ENCODE results near the gene CCDC8.
"Not testable (repeated sequence)": the region's sequence is repeated elsewhere in the genome, so short reads cannot be mapped to it uniquely, and the experiment has no call there.

CCDC8 gene

DNA sequence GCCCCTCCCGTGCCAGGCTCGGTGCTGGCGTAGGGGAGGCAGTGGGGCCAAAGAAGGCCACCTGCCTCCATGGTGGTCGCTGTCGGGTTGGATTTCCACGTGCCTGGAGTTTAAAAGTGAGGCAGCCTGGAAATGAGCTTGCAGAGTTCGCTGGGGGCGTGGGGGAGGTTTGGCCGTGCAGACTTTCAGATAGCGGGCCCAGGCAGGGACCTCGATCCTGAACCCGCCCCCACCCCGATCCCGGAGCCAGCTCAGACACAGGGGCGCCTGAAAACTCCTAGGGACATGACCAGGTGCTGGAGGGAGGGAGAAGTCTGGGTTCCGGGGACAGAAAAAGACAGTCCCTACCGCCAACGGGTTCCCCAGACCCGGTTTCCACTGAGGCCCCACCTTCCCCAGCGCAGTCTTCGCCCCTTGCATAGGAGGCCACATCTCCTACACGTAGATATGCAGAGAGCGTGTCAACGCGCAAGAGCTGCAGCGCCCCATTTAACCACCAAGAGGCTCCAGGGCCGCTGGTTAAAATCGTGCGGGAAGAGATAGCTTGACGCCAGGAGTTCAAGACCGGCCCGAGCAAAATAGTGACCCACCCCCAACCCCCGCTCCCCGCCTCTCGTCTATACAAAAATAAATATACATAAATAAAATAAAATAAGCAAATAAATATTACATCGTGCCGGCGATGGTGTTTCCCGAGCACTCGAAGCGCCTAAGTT lies 8.5 kb downstream of the CCDC8 start:
- DNase-seq (ENCODE audit: low read depth) = no peak

GRCh38 chr19:46404055-46404752 lies 9.2 kb downstream of the CCDC8 start:
- DNase-seq (ENCODE audit: low read depth) = no peak

DNA sequence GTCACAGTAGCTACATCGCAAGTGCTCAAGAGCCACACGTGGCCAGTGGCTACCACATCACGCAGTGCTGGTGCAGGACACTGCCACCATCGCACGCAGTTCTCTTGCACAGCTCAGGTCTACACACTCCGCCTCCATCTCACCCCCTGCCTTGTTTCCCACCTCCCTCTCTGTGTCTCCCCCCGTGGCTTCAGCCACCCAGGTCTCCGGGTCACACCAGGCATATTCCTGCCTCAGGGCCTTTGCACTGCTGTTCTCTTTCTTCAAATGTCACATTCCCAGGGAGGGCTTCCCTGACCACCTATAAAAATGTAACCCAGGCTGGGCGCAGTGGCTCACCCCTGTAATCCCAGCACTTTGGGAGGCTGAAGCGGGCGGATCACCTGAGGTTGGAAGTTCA lies 10.6 kb downstream of the CCDC8 start:
- DNase-seq (ENCODE audit: low read depth) = no peak

- DNase-seq (ENCODE audit: low read depth) = not testable (repeated sequence)
Measured at GRCh38 chr19:46397801-46398479, 15.4 kb downstream of the CCDC8 start.

DNA sequence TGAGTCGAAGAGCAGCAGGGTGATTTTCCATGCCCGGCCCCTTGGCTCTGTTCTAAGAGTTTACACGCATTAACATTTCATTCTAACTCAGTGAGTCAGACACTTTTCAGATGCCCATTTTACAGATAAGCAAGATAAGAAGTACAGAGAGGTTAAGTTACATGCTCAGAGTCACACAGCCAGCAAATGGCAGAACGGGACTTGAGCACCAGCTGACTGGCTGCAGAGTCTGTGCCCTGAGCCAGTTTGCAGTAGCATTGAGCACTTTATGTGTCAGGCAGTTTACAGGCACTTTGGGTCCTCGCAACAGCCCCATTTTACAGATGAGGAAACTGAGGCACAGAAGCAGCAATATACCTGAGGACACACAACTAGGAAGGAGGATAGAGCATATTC lies 19.0 kb downstream of the CCDC8 start:
- DNase-seq (ENCODE audit: low read depth) = no peak

DNA sequence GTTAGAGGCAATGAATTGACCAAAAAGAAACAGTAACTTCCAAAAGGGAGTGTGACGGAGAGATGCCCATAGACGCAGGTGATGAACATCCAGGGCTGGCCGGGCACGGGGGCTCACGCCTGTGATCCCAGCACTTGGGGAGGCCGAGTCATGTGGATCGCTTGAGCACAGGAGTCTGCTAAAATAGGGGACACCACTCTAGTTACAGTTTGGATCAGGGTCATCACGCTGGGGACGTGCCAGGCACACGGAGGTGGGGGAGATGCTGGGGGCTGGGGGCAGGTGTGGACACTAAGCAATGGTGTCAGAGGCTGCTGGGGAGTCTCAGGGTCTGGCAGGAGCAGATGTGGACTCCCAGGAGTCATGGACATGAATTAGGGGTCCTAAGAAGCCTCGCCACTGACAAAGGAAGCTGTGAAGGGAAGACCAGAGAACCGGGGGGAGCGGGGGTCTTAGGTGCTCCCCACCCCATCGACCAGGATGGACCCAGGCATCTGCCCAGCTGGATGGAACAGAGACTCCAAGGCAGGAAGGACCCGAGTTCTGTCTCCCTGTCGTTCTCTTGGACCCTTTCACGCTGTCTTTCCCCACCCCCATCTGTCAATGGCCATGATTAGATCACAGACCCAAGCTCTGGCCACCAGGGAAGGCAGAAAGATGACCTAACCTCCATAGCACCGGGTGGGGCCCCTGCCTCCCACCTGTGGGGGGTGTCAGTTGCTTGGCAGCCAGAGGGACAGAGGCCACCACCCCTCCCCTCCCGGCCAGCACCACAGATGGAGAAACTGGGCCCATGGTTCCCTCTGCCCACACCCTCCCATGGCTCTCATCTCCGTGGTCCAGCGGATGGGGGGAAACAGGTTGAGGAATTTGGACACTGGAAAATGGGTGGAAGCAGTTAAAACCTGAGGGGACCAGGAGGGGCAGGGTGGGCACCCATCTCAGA lies 19.6 kb downstream of the CCDC8 start:
- DNase-seq (ENCODE audit: low read depth) = no peak

DNA sequence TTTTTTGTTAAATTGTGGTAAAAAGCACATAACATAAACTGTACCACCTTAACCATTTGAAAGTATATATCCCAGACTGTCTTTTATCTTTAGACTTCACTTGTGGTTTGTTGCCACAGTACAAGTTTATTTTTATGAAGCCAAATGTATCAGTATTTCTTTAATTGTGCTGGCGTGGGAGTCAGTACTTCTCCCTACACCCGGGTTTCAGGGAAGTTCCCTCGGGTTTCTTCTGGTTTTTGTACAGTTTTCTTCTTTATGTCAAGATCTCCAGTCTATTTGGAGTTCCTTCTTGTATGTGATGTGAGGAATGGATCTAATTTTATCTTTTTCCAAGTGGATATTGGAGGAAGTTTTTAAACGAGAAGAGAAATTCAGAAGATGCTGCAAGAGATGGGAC lies 20.5 kb downstream of the CCDC8 start:
- no peak for DNase-seq (ENCODE audit: low read depth)

DNA sequence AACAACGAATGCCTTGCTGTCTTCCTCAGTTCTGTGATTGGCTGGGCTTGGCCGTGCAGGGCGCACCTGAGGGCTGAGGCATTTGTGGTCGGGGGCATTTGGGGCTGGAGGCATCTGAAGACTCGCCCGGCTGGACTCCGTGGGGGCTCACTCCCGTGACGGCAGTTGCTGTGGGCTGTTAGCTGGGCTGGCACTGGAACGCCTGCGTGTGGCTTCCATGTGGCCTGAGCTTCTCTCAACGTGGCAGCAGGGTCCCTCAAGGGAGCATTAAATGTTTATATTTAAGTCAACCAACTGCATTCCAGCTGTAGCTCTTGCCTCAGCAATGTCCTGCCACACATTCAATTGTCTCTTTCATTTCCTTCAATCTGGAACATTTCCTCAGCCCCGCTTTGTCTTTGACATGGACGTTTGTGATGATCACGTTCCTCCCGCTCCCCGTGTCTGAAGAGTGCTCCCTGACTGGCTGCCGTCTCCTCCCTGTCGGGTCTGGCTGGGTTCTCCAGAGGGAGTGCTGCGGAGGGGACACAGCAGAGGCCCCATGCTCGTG lies 21.0 kb downstream of the CCDC8 start:
- DNase-seq (ENCODE audit: low read depth) = no peak

- no peak for DNase-seq (ENCODE audit: low read depth)
Measured at GRCh38 chr19:46391296-46392251, 21.8 kb downstream of the CCDC8 start.

- DNase-seq (ENCODE audit: low read depth) = no peak
Measured at GRCh38 chr19:46390866-46391265, 22.5 kb downstream of the CCDC8 start.

- no peak for DNase-seq (ENCODE audit: low read depth)
Measured at GRCh38 chr19:46390121-46390858, 23.1 kb downstream of the CCDC8 start.

- no peak for DNase-seq (ENCODE audit: low read depth)
Measured at GRCh38 chr19:46388311-46389095, 24.9 kb downstream of the CCDC8 start.

- DNase-seq (ENCODE audit: low read depth) = no peak
Measured at GRCh38 chr19:46387713-46388130, 25.6 kb downstream of the CCDC8 start.

GRCh38 chr19:46386996-46387712 lies 26.2 kb downstream of the CCDC8 start:
- DNase-seq (ENCODE audit: low read depth) = no peak

DNA sequence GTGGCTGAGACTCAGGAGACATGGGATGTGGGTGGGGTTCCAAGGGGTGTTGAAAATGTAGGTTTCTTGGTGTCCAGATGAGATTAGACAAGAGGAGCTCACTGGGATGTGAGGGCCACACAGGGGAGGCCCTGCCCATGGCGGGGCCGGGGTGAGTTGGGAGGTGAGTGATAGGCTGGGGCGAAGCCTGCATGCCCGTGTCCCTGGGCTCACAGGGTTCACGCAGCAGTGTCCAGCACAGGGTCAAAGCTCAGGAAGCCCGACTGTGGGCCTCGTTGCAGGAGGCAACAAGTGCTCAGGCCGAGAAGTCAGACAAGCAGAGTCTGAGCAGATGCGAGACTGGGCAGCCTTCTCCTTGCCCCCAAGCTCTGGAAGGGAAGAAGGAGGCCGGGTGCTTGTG lies 27.2 kb downstream of the CCDC8 start:
- no peak for DNase-seq (ENCODE audit: low read depth)

DNA sequence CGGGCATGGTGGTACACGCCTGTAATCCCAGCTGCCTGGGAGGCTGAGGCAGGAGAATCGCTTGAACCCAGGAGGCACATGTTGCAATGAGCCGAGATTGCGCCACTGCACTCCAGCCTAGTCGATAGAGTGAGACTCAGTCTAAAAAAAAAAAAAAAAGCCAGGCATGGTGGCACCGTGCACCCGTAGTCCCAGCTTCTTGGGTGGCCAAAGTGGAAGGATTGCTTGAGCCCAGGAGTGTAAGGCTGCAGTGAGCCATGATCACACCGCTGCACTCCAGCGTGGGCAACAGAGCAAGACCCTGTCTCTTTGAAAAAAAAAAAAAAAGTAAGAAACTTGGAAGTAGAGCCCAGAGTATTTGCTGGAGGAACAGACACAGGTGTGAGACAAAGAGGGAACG lies 27.7 kb downstream of the CCDC8 start:
- DNase-seq (ENCODE audit: low read depth) = no peak

- no peak for DNase-seq (ENCODE audit: low read depth)
Measured at GRCh38 chr19:46384396-46384795, 29.0 kb downstream of the CCDC8 start.

- no peak for DNase-seq (ENCODE audit: low read depth)
Measured at GRCh38 chr19:46383846-46384245, 29.5 kb downstream of the CCDC8 start.

Measured in activated T-cell treated with anti-CD3 and anti-CD28 coated beads for 1 hour (primary cell).